ENCODE results near the gene TSR3.

TSR3 gene

DNA sequence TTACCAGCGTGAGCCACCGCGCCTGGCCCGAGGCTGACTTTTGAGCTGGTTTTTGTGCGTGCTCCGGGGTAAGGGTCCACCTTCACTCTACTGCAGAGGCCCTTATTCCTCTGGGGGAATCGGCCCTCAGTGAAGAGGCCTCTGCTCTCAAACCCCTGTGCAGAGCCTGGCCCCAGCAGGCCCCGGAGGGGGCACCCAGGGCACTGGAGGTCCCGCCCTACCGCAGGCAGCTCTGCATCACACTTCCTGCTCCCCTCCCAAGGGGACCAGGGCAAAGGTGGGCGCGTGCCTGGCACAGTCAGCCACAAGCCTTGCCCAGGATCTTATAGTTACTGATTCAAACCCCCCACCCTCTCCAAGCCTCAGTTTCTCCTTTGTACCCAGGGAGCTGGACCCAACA lies 45.9 kb downstream of the TSR3 start:
- no peaks in the 10 kb centered on the region for H3K9me3 ChIP-seq
- H3K36me3 ChIP-seq (replicated peaks) = no peaks in the 10 kb centered on the region
- no peaks in the 10 kb centered on the region; the same call in 1 of the 2 replicates for H3K27me3 ChIP-seq (ENCODE audit: low read depth)
- in situ Hi-C loops (cut with MboI; ENCODE audit: low sequenced_read_pairs) = no loop called here
- no peak overlapping the region for H3K4me3 ChIP-seq
- no peaks in the 10 kb centered on the region; the same call in 1 of the 2 replicates for H3K4me1 ChIP-seq
- DNase-seq (ENCODE audit: low spot score in 2 of 2) = no peak

DNA sequence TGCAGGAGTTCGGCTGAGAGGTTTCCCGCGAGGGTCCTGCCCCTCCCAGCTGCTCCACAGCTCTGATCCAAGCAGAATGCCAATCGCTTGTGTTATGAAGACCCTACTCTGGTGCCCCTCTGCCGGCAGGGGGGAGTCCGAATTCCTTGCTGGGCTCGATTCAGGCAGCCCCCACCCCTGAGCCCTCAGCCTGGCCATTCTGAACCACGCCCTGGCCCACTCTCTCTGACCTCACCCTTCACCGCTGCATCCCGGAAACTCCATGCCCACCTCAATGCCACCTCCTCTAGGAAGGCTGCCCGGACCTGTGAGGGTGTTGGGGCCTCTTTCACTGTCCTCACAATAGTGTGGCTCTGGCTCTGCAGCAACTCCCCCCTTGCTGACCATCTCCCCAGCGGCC lies 50.1 kb downstream of the TSR3 start:
- DNase-seq (ENCODE audit: low spot score in 2 of 2) = no peak

DNA sequence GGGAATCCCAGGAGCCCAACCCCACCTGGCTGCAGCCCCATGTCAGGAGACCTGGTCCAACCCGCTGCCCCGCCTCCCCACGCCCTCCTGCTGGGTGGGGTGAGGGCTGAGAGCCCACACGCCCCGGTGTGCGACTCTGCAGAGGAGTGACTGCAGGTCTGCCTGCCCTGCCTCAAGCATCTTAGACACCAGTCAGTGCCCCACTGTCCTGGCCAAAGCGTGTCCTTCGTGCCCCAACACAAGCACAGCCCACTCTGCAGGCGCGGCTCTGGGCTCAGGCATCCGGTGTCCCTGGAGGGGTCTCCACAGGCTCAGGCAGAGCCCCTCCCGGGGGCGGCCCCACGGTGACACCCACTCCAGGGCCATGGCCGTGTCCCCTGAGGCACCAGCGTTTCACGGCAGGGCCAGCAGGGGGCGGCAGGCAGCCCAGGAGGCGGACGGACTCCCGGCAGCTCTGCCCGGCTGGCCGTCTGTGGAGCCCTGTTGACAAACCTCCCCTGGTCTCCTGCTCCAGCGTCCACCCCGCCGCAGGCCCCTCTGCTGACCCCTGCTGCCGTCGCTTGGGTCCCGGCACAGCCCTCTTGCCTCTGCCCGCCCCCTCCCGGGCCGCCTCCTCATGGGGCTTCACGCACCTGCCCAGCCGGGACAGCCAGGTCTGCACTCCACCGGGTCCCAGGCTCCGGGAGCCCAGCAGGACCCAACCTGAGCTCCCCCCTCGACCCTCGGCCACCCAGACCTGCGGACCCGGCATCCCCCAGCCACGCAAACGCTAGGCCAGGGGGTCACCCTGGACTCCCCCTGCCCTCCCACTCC lies 50.8 kb downstream of the TSR3 start:
- no peaks in the 10 kb centered on the region for H3K9me3 ChIP-seq
- H3K36me3 ChIP-seq (replicated peaks) = no peaks in the 10 kb centered on the region
- DNase-seq (ENCODE audit: low spot score in 2 of 2) = peak; percentile 43 to 88
- no peaks in the 10 kb centered on the region; the same call in 1 of the 2 replicates for H3K4me1 ChIP-seq
- H3K27me3 ChIP-seq (ENCODE audit: low read depth) = peaks cover 24% of the 10 kb centered on the region
- H3K4me3 ChIP-seq = peak overlapping the region; percentile 18
- in situ Hi-C loops (cut with MboI; ENCODE audit: low sequenced_read_pairs) = no loop called here

More for the DNA sequence above, 50.1 kb downstream of the TSR3 start:
- in situ Hi-C loops (cut with MboI; ENCODE audit: low sequenced_read_pairs) = no loop called here
- Histone ChIP-seq H3K4me3 (no peak overlapping the region), H3K4me1 (no peaks in the 10 kb centered on the region; the same call in 1 of the 2 replicates), H3K36me3 (replicated peaks) (no peaks in the 10 kb centered on the region), H3K27me3 (ENCODE audit: low read depth) (peaks cover 22% of the 10 kb centered on the region), H3K9me3 (no peaks in the 10 kb centered on the region)

DNA sequence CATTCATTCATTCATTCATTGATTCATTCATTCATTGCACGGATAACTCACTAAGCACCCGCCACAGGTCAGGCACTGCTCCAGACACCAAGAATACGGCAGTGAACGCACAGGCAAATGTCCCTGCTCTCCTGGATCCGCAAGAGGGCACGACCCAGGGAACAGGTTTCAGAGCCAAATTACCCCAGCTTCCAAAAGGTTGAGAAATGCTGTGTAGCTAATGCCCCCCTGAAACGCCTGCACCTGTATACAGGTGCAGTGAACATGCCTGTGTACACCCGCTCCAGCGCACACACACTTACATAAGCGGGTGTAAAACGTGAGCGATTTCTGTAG lies 51.8 kb downstream of the TSR3 start:
- peaks cover 24% of the 10 kb centered on the region for H3K27me3 ChIP-seq (ENCODE audit: low read depth)
- no peaks in the 10 kb centered on the region for H3K9me3 ChIP-seq
- no peak overlapping the region for H3K4me3 ChIP-seq
- no peaks in the 10 kb centered on the region for H3K36me3 ChIP-seq (replicated peaks)
- in situ Hi-C loops (cut with MboI; ENCODE audit: low sequenced_read_pairs) = no loop called here
- no peak for DNase-seq (ENCODE audit: low spot score in 2 of 2)
- H3K4me1 ChIP-seq = no peaks in the 10 kb centered on the region; the same call in 1 of the 2 replicates

Data from HAP-1 (cell line).